ENCODE measurements around the gene GJD2. TPM values are rescaled to one million over a fixed set of nuclear protein-coding genes. Genes with fewer than 3 reads are reported as not detected.

GJD2 gene
- total and polyA plus RNA-seq, 7 donors: not detected

DNA sequence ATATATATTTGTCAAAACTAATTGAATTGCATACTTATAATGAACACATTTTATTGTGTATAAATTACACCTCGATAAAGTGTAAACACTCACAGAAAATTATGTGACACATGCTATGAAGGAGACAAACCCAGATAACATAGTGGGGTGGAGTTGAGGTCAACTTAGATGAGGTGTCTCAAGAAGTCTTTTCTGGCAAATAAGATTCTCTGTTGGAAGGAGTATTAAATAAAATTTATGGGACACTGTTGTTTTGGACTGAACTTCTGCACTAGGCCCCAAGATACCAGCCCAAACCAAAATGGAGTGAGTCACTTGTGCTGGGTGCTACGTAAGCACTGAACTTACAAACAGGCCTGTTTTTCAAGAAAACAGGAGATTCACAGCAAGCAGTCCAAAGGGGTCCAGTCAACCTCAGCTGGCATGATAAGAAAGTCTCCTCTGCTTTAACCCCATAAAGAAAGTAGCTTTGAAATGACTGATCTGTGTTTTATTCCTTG is 21.9 kb upstream of the GJD2 start:
- Histone ChIP-seq H3K4me3 (no peak overlapping the region), H3K9me3 (no peaks in the 10 kb centered on the region), H3K27me3 (ENCODE audit: insufficient read depth in 3 of 3, low read length in 2 of 3) (no peaks in the 10 kb centered on the region), H3K4me1 (no peaks in the 10 kb centered on the region), H3K27ac (no peak overlapping the region), H3K36me3 (ENCODE audit: insufficient read depth in 1 of 2, low read depth in 1 of 2) (no peaks in the 10 kb centered on the region)
- intact Hi-C loops (cut with DNase I): no loop called here
- TF ChIP-seq, protein P1, sequence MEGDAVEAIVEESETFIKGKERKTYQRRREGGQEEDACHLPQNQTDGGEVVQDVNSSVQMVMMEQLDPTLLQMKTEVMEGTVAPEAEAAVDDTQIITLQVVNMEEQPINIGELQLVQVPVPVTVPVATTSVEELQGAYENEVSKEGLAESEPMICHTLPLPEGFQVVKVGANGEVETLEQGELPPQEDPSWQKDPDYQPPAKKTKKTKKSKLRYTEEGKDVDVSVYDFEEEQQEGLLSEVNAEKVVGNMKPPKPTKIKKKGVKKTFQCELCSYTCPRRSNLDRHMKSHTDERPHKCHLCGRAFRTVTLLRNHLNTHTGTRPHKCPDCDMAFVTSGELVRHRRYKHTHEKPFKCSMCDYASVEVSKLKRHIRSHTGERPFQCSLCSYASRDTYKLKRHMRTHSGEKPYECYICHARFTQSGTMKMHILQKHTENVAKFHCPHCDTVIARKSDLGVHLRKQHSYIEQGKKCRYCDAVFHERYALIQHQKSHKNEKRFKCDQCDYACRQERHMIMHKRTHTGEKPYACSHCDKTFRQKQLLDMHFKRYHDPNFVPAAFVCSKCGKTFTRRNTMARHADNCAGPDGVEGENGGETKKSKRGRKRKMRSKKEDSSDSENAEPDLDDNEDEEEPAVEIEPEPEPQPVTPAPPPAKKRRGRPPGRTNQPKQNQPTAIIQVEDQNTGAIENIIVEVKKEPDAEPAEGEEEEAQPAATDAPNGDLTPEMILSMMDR (IDR thresholded peaks at IDR 0.05): no peak
- ATAC-seq (no peak), DNase-seq (no peak)
- WGBS, 3 donors: 84 to 91% (median 90%) methylated on average over 2 of the region's 2 CpGs

DNA sequence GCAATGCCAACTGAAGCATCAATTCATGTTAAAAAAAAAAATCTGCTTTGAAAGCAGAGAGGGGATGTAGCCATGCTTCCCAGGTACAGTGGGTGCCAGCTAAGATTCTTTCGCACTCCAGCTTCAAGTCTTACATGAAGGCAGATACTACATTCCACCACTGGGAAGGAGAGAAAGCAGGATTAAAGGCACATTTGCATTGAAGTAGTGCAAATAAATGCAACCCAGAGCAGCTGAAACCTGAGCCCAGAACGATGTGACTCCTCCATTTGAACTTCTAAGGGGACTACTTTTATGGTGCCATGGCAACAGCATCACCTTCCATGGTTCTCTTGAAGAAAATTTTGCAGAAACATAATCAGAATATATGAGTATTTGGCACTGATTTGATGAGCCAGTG is 19.1 kb upstream of the GJD2 start:
- Histone ChIP-seq H3K4me3 (no peak overlapping the region), H3K36me3 (ENCODE audit: insufficient read depth in 1 of 2, low read depth in 1 of 2) (no peaks in the 10 kb centered on the region), H3K4me1 (no peaks in the 10 kb centered on the region), H3K27ac (no peak overlapping the region), H3K9me3 (no peaks in the 10 kb centered on the region), H3K27me3 (ENCODE audit: insufficient read depth in 3 of 3, low read length in 2 of 3) (no peaks in the 10 kb centered on the region)
- intact Hi-C loops (cut with DNase I): no loop called here
- ATAC-seq (no peak), DNase-seq (no peak)
- TF ChIP-seq, protein P1 (IDR thresholded peaks at IDR 0.05): no peak
- 37 to 41% (median 38%) methylated on average over 2 of the region's 2 CpGs for WGBS, 3 donors

DNA sequence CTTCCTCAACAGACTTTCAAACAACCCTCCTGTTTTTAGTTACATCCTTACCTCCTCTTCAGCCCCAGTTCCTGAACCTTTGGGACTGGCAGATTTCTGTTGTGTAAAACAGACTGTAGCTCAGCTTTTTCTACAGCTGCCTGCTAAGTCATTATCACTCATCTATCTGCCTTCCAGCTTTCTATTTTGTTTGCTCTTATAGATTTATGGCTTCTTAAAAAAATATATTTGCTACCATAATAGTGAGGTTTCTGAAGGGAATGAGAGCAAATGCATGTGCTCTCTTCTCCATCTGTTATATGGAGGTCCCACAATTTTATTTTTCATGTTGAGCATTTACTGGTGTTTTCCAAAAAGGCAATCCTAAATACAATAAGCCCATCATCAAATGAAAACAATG is 18.2 kb upstream of the GJD2 start:
- intact Hi-C loops (cut with DNase I): no loop called here

DNA sequence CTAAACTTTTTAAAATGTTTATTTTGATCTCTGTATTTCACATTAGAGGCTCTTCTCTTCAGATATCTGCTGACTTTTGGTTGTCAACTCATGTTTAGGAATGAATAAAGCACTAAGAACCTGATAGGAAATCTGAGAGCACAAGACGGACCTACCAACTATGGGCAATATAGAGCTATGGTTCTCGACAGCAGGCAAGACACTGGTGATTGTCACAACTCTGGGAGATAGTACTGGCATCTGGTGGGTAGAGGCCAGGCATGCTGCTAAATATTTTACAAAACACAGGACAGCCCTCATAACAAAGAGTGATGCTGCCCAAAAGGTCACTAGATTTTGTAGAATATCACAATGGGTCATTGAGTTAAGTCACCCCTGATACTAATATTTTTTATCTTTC is 17.5 kb upstream of the GJD2 start:
- no peak overlapping the region for H3K27ac ChIP-seq
- DNase-seq: no peak
- H3K4me1 ChIP-seq: no peaks in the 10 kb centered on the region
- H3K27me3 ChIP-seq (ENCODE audit: insufficient read depth in 3 of 3, low read length in 2 of 3): no peaks in the 10 kb centered on the region
- 81 to 86% (median 86%) methylated on average over 2 of the region's 2 CpGs for WGBS, 3 donors
- ATAC-seq: no peak
- TF ChIP-seq, protein P1 (IDR thresholded peaks at IDR 0.05): no peak
- intact Hi-C loops (cut with DNase I): no loop called here
- H3K4me3 ChIP-seq: no peak overlapping the region
- no peaks in the 10 kb centered on the region for H3K9me3 ChIP-seq
- H3K36me3 ChIP-seq (ENCODE audit: insufficient read depth in 1 of 2, low read depth in 1 of 2): no peaks in the 10 kb centered on the region

More for the DNA sequence above, 18.2 kb upstream of the GJD2 start:
- DNase-seq (no peak), ATAC-seq (no peak)
- H3K27me3 ChIP-seq (ENCODE audit: insufficient read depth in 3 of 3, low read length in 2 of 3): no peaks in the 10 kb centered on the region
- no peak overlapping the region for H3K4me3 ChIP-seq
- no peaks in the 10 kb centered on the region for H3K36me3 ChIP-seq (ENCODE audit: insufficient read depth in 1 of 2, low read depth in 1 of 2)
- no peaks in the 10 kb centered on the region for H3K4me1 ChIP-seq
- TF ChIP-seq, protein P1 (IDR thresholded peaks at IDR 0.05): no peak
- no peak overlapping the region for H3K27ac ChIP-seq
- no peaks in the 10 kb centered on the region for H3K9me3 ChIP-seq

DNA sequence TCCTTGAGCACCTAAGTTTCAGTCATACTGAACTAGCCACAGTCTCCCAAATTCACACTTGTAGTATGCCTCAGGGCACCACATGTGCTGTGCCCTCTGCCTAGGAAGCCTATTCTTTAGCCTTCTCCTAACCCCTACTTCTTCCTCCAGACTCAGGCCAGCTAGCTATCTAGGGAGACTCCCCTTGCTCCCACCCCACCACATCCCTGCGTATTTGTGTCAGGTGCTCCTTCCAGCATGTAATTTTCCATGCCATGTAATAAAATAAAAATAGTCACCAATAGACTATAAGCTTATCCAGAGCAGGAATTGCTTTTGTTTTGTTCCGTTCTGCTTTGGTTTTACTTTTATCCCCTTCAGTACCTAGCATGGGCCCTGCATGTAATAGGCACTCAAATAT is 14.9 kb upstream of the GJD2 start:
- no peaks in the 10 kb centered on the region for H3K4me1 ChIP-seq
- no peaks in the 10 kb centered on the region for H3K27me3 ChIP-seq (ENCODE audit: insufficient read depth in 3 of 3, low read length in 2 of 3)
- H3K36me3 ChIP-seq (ENCODE audit: insufficient read depth in 1 of 2, low read depth in 1 of 2): no peaks in the 10 kb centered on the region
- intact Hi-C loops (cut with DNase I): no loop called here
- no peak for ATAC-seq
- 59 to 84% (median 78%) methylated on average over 2 of the region's 2 CpGs for WGBS, 3 donors
- H3K9me3 ChIP-seq: no peaks in the 10 kb centered on the region
- no peak for DNase-seq
- no peak overlapping the region for H3K4me3 ChIP-seq
- TF ChIP-seq, protein P1 (IDR thresholded peaks at IDR 0.05): no peak
- H3K27ac ChIP-seq: no peak overlapping the region
